GM19043 (cell line): Measurements from ENCODE around the gene ZNF486.
A peak's percentile ranks its signal among the peaks of the same experiment; 100 is the strongest.
"Not testable (repeated sequence)": the region's sequence is repeated elsewhere in the genome, so short reads cannot be mapped to it uniquely, and the experiment has no call there.

Experiments used
- ATAC-seq: cut with Tn5 transposase; IDR thresholded peaks from one replicate; pipeline ENCODE4 v1.9.1; 2021; ENCODE audit warnings: low read depth; ENCODE audit not compliant: unreplicated experiment

The ZNF486 gene

DNA sequence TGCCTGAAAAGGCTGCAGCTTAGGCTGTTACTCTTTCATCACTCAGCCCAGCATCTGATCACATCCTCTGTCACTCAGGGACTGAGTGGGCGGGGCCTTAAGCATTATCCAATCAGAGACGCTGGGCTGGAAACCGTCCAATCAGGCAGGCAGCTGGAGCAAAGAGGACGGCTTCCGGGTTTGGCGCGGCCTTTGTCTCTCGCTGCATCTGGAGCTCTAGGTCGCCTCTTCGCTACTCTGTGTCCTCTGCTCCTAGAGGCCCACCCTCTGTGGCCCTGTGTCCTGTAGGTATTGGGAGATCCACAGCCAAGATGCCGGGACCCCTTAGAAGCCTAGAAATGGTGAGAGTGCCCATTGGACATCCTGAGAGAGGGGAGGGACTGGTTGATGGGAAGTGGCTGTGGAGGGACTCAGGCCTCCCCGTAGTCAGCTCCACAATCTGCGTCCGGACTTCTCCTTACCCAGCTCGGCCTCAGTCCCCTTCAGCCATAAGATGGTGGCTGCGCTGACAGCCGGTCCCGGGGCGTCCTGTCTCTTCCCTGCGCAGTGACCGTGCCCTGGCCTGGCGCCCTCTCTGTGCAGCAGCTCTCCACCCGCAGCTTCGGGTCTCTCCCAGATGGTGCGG, at the start of gene ZNF486:
ZNF486 (plus strand) TSS at position 195 of the 625 bp plus-strand sequence; CDS start at position 312, 117 bp downstream.
- peak; percentile 89 for ATAC-seq

DNA sequence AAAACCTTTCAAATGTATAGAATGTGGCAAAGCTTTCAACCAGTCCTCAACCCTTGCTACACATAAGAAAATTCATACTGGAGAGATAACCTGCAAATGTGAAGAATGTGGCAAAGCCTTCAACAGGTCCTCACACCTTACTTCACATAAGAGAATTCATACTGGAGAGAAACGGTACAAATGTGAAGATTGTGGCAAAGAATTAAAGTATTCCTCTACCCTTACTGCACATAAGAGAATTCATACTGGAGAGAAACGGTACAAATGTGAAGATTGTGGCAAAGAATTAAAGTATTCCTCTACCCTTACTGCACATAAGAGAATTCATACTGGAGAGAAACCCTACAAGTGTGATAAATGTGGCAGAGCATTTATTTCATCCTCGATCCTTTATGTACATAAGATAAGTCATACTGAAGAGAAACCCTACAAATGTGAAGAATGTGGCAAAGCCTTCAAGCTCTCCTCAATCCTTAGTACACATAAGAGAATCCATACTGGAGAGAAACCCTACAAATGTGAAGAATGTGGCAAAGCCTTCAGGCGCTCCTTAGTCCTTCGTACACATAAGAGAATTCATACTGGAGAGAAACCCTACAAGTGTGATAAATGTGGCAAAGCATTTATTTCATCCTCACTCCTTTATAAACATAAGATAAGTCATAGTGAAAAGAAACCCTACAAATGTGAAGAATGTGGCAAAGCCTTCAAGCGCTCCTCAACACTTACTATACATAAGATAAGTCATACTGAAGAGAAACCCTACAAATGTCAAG, 48.8 kb upstream of the ZNF486 start:
- not testable (repeated sequence) for ATAC-seq

- no peak for ATAC-seq
These were observed 42.1 kb upstream of the ZNF486 start for GRCh38 chr19:20124879-20125278.

GRCh38 chr19:20132933-20133332, 34.1 kb upstream of the ZNF486 start:
- ATAC-seq = not testable (repeated sequence)

DNA sequence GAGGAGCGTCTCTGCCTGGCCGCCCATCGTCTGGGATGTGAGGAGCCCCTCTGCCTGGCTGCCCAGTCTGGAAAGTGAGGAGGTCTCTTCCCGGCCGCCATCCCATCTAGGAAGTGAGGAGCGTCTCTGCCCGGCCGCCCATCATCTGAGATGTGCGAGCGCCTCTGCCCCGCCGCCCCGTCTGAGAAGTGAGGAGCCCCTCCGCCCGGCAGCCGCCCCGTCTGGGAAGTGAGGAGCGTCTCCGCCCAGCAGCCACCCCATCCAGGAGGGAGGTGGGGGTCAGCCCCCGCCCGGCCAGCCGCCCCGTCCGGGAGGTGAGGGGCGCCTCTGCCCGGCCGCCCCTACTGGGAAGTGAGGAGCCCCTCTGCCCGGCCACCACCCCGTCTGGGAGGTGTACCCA, 29.3 kb upstream of the ZNF486 start:
- not testable (repeated sequence) for ATAC-seq

DNA sequence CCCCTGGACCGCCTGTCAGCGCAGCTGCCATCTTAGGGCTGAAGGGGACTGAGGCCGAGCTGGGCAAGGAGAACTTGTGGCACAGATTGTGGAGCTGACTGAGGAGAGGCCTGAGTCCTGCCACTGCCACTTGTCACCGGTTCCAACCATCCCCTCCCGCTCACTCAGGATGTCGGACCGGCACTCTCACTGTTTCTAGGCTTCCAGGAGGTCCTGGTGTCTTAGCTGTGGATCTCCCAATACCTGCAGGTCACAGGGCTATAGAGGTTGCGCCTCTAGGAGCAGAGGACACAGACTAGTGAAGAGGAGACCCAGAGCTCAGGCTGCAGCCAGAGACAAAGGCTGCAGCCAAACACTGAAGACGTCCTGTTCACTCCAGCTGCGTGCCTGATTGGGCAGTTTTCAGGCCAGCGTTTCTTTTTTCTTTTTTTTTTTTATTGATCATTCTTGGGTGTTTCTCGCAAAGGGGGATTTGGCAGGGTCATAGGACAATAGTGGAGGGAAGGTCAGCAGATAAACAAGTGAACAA, 15.3 kb upstream of the ZNF486 start:
- no peak for ATAC-seq

DNA sequence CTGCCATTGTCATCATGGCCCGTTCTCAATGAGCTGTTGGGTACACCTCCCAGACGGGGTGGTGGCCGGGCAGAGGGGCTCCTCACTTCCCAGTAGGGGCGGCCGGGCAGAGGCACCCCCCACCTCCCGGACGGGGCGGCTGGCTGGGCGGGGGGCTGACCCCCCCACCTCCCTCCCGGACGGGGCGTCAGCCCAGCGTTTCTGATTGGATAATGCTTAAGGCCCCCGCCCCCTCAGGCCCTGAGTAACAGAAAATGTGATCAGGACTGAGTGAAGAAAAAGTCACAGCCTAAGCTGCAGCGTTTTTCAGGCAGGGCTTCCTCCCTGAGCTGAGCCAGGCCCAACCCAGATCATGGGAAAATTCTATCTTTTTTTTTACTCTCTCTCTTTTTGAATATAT, 14.5 kb upstream of the ZNF486 start:
- ATAC-seq = not testable (repeated sequence)

DNA sequence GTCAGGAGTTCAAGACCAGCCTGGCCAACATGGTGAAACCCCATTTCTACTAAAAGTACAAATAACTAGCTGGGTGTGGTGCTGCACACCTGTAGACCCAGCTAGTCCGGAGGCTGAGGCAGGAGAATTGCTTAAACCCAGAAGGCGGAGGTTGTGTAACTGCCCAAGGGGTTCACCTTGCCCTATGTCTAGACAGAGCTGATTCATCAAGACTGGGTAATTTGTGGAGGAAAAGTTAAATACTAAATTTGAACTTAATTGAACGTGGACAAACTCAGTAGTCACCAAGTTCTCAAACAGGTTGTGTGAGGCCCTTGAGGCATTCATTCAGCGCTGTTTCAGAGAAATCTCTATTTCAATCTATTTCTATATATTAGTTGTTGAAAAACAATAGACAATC, 13.7 kb upstream of the ZNF486 start:
- ATAC-seq = no peak

DNA sequence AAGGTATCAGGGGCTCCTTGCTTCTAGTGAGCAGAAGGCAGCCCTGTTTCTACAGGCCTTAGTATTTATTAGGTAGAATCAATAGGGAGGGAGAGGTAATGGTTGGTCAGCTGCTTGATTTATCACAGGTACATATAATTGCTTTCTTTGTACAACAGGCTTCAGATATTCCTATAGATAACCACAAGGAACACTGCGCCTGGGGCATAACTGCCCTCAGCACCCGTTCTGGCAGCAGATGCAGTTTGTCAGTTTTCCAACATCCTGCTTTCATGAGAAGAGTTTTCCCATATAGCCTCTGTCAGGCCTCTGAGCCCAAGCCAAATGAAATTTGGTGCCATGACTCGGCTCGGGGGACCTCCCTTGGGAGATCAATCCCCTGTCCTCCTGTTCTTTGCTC, 12.4 kb upstream of the ZNF486 start:
- no peak for ATAC-seq

DNA sequence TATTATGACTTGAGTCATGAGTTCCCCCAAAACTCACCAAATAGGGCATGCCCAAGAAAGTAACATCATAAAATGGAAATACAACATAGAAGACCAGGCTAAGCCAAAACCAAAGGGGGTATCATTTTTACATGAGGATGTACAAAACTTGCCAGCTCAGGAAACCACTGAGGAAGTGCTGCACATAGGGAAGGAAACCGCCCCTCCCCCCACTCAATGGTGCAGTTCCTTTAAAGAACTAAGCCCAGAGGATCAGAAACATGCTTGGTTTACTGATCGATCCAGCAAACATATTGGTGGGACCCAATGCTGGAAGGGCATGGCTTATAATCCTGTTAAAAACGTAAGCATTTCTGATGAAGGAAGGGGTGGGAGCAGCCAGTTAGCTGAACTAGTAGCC, 4.2 kb upstream of the ZNF486 start:
- no peak for ATAC-seq

- no peak for ATAC-seq
These were observed 2.6 kb upstream of the ZNF486 start for GRCh38 chr19:20164456-20164855.

DNA sequence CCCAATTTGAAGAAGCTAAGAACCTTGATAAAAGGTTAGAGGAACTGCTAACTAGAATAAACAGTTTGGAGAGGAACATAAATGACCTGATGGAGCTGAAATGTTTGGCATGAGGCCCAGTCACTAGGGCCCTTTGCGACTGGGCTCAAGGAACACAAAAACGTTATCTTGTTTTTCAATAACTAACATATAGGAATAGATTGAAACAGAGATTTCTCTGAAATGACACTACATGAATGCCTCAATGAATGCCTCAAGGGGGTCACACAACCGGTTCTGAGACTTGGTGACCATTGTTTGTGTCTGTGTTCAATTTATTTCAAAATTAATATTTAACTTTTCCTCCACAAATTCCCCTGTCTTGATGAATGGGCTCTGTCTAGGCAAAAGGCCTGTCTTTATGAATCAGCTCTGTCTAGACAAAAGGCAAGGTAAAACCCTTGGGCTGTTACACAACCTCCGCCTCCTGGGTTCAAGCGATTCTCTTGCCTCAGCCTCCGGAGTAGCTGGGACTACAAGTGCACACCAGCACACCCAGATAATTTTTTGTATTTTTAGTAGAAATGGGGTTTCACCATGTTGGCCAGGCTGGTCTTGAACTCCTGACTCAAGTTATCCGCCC, 932 bp upstream of the ZNF486 start:
- ATAC-seq = no peak

GRCh38 chr19:20167651-20168122, 673 bp downstream of the ZNF486 start:
- no peak for ATAC-seq

GRCh38 chr19:20171285-20171684, 4.3 kb downstream of the ZNF486 start:
- ATAC-seq = no peak

GRCh38 chr19:20175848-20176247, 8.8 kb downstream of the ZNF486 start:
- not testable (repeated sequence) for ATAC-seq

DNA sequence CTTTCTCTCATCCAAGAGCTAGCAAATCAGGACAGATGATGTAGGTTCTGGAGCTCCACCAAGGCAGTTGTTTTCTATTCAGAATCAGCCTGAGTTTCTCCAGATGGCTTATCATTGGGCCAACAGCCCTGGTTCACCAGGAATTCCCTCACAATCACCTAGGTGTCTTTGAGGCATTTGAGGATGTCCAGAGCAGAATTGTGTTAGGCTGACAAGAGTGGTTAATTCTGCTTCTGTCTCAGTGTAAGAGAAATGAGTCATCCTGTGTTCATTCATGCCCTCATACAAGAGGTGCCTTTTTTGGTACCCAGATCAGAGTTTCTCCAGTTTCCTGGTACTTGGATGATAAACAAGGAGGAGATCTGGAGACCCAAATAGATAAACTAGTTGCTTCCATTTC, 12.9 kb downstream of the ZNF486 start:
- ATAC-seq = not testable (repeated sequence)

GRCh38 chr19:20182222-20182785, 15.3 kb downstream of the ZNF486 start:
- ATAC-seq = no peak

- no peak for ATAC-seq
These were observed 19.2 kb downstream of the ZNF486 start for GRCh38 chr19:20186174-20186573.

GRCh38 chr19:20197747-20198146, 30.7 kb downstream of the ZNF486 start:
- ATAC-seq = no peak

DNA sequence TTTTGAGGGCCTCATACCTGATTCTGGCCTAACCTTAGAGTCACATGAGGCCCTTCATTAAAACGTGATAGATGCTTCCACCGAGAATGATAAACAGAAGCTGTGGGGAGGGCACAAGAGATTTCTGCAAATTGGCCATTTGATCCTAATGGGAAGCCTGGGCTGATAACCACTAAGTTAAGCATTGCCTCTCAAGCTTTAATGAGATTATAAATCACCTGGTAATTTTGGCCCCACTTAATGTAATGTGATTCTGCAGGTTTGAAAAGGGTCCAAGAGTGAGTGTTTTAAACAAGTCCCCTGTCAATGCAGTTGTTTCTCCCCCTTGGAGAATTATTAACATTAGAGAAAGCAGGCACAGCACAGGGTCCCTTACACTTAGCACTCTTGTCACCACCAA, 42.0 kb downstream of the ZNF486 start:
- no peak for ATAC-seq

DNA sequence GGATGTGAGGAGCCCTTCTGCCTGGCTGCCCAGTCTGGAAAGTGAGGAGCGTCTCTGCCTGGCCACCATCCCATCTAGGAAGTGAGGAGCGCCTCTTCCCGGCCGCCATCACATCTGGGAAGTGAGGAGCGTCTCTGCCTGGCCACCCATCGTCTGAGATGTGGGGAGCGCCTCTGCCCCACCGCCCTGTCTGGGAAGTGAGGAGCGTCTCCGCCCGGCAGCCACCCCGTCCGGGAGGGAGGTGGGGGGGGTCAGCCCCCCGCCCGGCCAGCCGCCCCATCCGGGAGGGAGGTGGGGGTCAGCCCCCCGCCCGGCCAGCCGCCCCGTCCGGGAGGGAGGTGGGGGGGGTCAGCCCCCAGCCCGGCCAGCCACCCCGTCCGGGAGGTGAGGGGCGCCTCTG, 47.4 kb downstream of the ZNF486 start:
- not testable (repeated sequence) for ATAC-seq
